Kidney (tissue), 14 donors: ENCODE data around the gene UBE2D4. TPM values are rescaled to one million over a fixed set of nuclear protein-coding genes. Genes with fewer than 3 reads are reported as not detected.

ENCODE experiments used
- DNase-seq, 5 donors: peaks; one replicate each; pipeline ENCODE4 v3.0.0-alpha.2; 2013 to 2020
- FAIRE-seq: peaks from 2 replicates; lab custom pipeline; 2012; peaks lifted over from hg19 to GRCh38; lab: Jason Lieb, UNC
- H3K27ac ChIP-seq, 2 donors: one replicate each; pipeline ENCODE4 v1.7.0; 2013; ENCODE audit warnings: low read depth in 2 of 2, low read length in 2 of 2, inconsistent platforms in 1 of 2
- H3K27me3 ChIP-seq: one replicate; pipeline ENCODE4 v1.7.1; 2013; ENCODE audit warnings: low read length, inconsistent platforms; ENCODE audit not compliant: control insufficient read depth, insufficient read depth
- H3K36me3 ChIP-seq, 3 donors: one replicate each; pipeline versions ENCODE4 v1.7.0 to v1.7.1; 2013; ENCODE audit warnings: low read length in 3 of 3, control low read depth in 1 of 3, inconsistent platforms in 1 of 3; ENCODE audit not compliant: insufficient read depth in 3 of 3, control insufficient read depth in 2 of 3
- H3K4me1 ChIP-seq, 3 donors: one replicate each; pipeline versions ENCODE4 v1.7.0 to v1.7.1; 2013; ENCODE audit warnings: low read length in 3 of 3, inconsistent platforms in 1 of 3, low read depth in 1 of 3; ENCODE audit not compliant: control insufficient read depth in 2 of 3, insufficient read depth in 2 of 3
- H3K4me3 ChIP-seq, 3 donors: one replicate each; pipeline versions ENCODE4 v1.7.0 to v1.8.1; 2013; ENCODE audit warnings: low read length in 3 of 3, control low read depth in 1 of 3, inconsistent platforms in 1 of 3
- H3K9ac ChIP-seq, 3 donors: one replicate each; pipeline versions ENCODE4 v1.7.0 to v1.7.1; 2013; ENCODE audit warnings: low read length in 3 of 3, control low read depth in 1 of 3, inconsistent platforms in 1 of 3
- H3K9me3 ChIP-seq, 3 donors: one replicate each; pipeline versions ENCODE4 v1.7.0 to v1.7.1; 2013; ENCODE audit warnings: low read length in 3 of 3, control low read depth in 1 of 3, inconsistent platforms in 1 of 3; ENCODE audit not compliant: control insufficient read depth in 2 of 3, insufficient read depth in 1 of 3
- intact Hi-C: fragments of 100-400 bp; cut with DNase I; formaldehyde crosslinking; loops from one replicate; pipeline ENCODE4 v1.11.1; 2022
- polyA plus RNA-seq: library from polyadenylated mRNA; stranded (reverse); fragments of 350-450 nt; fragmentation: Illumina TruSeq; extraction: RNeasy Lipid Tissue Mini Kit (QIAGEN cat#74804); gene quantifications from one replicate; pipeline ENCODE4 v1.2.3, GENCODE V29; 2014; ENCODE audit warnings: low read depth, low replicate concordance; ENCODE audit not compliant: insufficient read depth
- total RNA-seq: library from RNA; stranded (reverse); fragmentation: NEBNext Ultra II Directional; extraction: Animal tissue kit (Norgen Biotek cat#: 25700); gene quantifications from one replicate; pipeline ENCODE4 v1.2.1, GENCODE V29; 2021
- TF ChIP-seq, protein P1 (sequence below): IDR thresholded peaks from 3 replicates; pipeline ENCODE4 v1.5.1; 2012; ENCODE audit warnings: mild to moderate bottlenecking, moderate library complexity, borderline replicate concordance; ENCODE audit not compliant: insufficient read depth; ENCODE audit errors: extremely low read depth
- donor health status: control.
- donor health status: control.
- donor health status: control.
- donor health status: control.
- donor health status: control.
- donor health status: DM: yes; HTN: yes; CAD: no.
- donor health status: Normal renal cell carcinoma (clear cell type).

Gene UBE2D4
- total and polyA plus RNA-seq, 2 donors from 2014 or later = 21.4 to 27.8 TPM

DNA sequence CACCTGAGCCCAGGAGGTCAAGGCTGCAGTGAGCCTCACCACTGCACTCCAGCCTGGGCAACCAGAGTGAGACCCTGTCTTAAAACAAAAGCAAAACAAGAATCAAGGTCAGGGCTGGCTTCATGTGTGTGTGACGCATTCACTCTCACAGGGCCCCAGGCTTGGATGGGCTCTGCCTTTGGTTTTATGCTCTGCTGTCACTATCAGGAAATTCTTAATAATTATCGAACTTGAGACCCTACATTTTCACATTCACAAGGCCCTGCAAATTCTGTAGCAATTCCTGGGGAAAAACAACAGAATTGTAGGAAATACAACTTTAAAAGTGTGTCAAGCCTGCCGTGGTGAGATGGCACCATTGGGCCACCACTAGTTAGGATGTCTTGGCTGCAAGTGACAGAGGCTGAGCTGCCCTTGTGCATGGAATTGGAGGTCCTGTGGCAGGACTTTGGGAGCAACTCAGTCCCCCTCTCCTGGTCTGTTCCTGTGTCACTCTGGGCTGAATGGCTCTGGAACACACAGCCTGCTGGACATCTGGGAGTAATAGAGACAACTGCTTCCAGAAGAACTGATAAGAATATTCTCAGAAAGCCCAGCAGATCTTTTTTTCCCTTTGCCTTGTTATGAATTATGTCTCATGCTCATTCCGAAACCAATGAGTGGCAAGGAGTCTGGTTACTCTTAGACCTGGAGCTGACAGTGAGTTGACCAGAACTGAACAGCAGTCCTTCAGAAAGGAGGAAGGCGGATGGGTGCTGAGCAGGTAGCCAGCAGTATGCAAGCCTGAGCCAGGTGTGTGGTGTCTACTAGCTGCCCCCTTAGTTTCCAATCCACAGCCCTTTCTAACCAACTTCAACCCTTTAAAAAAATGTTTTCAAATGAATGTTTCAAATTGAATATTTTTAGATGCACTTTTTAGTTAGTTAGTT lies 3.6 kb downstream of the UBE2D4 start:
- H3K27ac ChIP-seq = no peak overlapping the region
- H3K9ac ChIP-seq = no peak overlapping the region
- DNase-seq = no peak
- FAIRE-seq = no peak
- TF ChIP-seq, protein P1, sequence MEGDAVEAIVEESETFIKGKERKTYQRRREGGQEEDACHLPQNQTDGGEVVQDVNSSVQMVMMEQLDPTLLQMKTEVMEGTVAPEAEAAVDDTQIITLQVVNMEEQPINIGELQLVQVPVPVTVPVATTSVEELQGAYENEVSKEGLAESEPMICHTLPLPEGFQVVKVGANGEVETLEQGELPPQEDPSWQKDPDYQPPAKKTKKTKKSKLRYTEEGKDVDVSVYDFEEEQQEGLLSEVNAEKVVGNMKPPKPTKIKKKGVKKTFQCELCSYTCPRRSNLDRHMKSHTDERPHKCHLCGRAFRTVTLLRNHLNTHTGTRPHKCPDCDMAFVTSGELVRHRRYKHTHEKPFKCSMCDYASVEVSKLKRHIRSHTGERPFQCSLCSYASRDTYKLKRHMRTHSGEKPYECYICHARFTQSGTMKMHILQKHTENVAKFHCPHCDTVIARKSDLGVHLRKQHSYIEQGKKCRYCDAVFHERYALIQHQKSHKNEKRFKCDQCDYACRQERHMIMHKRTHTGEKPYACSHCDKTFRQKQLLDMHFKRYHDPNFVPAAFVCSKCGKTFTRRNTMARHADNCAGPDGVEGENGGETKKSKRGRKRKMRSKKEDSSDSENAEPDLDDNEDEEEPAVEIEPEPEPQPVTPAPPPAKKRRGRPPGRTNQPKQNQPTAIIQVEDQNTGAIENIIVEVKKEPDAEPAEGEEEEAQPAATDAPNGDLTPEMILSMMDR = no peak
- no peaks in the 10 kb centered on the region for H3K36me3 ChIP-seq
- H3K27me3 ChIP-seq = no peaks in the 10 kb centered on the region
- H3K4me3 ChIP-seq = no peak overlapping the region
- H3K9me3 ChIP-seq = no peaks in the 10 kb centered on the region
- peaks cover 0 to 7% (median 0%) of the 10 kb centered on the region in 3 donors for H3K4me1 ChIP-seq
- intact Hi-C loops = no loop called here

DNA sequence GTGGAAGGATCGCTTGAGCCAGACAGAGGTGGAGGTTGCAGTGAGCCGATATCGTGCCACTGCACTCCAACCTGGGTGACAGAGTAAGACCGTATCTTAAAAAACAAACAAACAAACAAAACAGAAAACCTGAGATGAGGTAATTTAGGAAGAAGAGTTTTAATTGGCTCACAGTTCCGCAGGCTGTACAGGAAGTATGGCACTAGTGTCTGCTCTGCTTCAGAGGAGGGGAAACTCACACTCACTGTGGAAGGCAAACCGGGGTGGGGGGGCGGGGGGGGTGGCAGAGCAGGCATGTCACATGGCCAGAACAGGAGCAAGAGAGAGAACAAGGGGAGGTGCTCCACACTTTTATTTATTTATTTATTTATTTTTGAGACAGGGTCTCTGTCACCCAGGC lies 5.1 kb downstream of the UBE2D4 start:
- Histone ChIP-seq H3K4me1 (peaks cover 0 to 3% (median 0%) of the 10 kb centered on the region in 3 donors), H3K9me3 (no peaks in the 10 kb centered on the region), H3K27ac (no peak overlapping the region), H3K36me3 (no peaks in the 10 kb centered on the region), H3K4me3 (no peak overlapping the region), H3K9ac (no peak overlapping the region), H3K27me3 (no peaks in the 10 kb centered on the region)
- no peak for FAIRE-seq
- no peak for DNase-seq
- TF ChIP-seq, protein P1 = no peak
- intact Hi-C loops = no loop called here

DNA sequence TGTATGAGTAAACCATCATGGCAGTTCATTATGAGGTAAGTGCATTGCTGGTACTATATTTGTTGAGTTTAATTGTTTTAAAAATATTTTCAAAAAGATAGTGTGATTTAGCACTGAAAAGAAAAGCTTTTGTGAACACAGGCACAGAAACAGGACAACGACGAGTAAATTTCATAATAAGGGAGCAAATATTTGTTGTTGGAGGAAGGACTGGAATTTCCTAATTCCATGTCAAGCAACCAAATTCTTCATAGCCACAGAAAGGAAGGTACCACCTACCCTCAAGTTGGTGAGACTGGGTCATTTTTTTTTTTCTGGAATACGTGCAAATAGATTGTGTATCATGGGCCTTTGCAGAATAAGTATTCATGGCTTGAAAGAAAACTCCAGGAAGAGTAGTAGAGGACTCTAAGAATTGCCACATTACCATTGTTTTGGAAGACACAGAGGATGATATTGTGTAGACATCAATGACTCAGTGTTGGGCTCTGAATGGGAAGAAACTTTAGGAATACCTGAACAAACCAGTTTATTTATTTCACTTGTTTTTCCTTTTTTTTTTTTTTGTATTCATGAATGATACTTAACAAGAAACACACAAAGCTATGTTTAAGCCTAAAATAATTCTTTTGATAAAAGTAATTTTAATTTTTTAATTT lies 7.8 kb downstream of the UBE2D4 start:
- Histone ChIP-seq H3K27me3 (no peaks in the 10 kb centered on the region), H3K4me1 (no peaks in the 10 kb centered on the region), H3K9me3 (no peaks in the 10 kb centered on the region), H3K9ac (no peak overlapping the region), H3K36me3 (no peaks in the 10 kb centered on the region), H3K27ac (no peak overlapping the region), H3K4me3 (no peak overlapping the region)
- FAIRE-seq (no peak), DNase-seq (no peak)
- intact Hi-C loops = no loop called here
- TF ChIP-seq, protein P1 = no peak
